HepG2 (cell line): ENCODE data around the gene MFRP. TPM values are rescaled to one million over a fixed set of nuclear protein-coding genes. Genes with fewer than 3 reads are reported as not detected.

ENCODE experiments used
- ATAC-seq: fragments of 200-7000 bp; cut with Tn5 transposase; 3 replicates; pipeline ENCODE4 v1.9.1; 2020; ENCODE audit warnings: mild to moderate bottlenecking, moderate library complexity
- BruUV-seq: library from RNA; stranded (reverse); fragments of 400-500 nt; replicated peaks from 2 replicates; lab custom pipeline; 2021; lab: Mats Ljungman, UMichigan
- CTCF ChIA-PET: fragments of 300-600 bp; formaldehyde crosslinking; extraction: SDS; loops from one replicate; lab custom pipeline; 2021; ENCODE audit warnings: low total read pairs, inconsistent platforms, low intra/inter-chr PET ratio; lab: Yijun Ruan, JAX
- POLR2A ChIA-PET: fragments of 350-600 bp; sonication (Branson Sonifier 250); formaldehyde crosslinking; loops from one replicate; lab custom pipeline; 2020; ENCODE audit warnings: antibody characterized with exemption, inconsistent platforms; lab: Yijun Ruan, JAX
- DNase-seq: peaks from one replicate; pipeline ENCODE4 v3.0.0-alpha.2; 2015; ENCODE audit warnings: low spot score
- FAIRE-seq: peaks from 3 replicates; lab custom pipeline; 2011; peaks lifted over from hg19 to GRCh38; lab: Jason Lieb, UNC
- H2AFZ ChIP-seq: one replicate; pipeline ENCODE4 v1.6.1; 2011; ENCODE audit warnings: low read length, inconsistent platforms
- H3K27ac ChIP-seq: fragments of 300-600 bp; 3 replicates; pipeline ENCODE4 v1.8.0; 2011; ENCODE audit warnings: mixed run types, mild to moderate bottlenecking, mixed read lengths, low read length, inconsistent platforms; ENCODE audit not compliant: insufficient read depth; ENCODE audit errors: extremely low read length
- H3K27me3 ChIP-seq, 2 experiments: fragments of 200-600 bp in 1 of 2; 2 replicates in 1 of 2; 3 replicates in 1 of 2; pipeline versions ENCODE4 v1.6.0 to v1.8.0; 2011; ENCODE audit warnings: low read length in 2 of 2, mild to moderate bottlenecking in 2 of 2, moderate library complexity in 2 of 2, inconsistent platforms in 1 of 2; ENCODE audit not compliant: insufficient read depth in 2 of 2, control insufficient read depth in 1 of 2
- H3K36me3 ChIP-seq, 2 experiments: fragments of 200-600 bp in 1 of 2; replicated peaks in 1 of 2; 2 replicates in 1 of 2; 3 replicates in 1 of 2; pipeline versions ENCODE4 v1.5.1 to v1.8.0; 2011; ENCODE audit warnings: low read length in 2 of 2, inconsistent platforms in 1 of 2; ENCODE audit not compliant: insufficient read depth in 2 of 2, control insufficient read depth in 1 of 2
- H3K4me1 ChIP-seq: 2 replicates; pipeline ENCODE4 v1.5.1; 2012; ENCODE audit warnings: low read length, inconsistent platforms; ENCODE audit not compliant: insufficient read depth
- H3K4me2 ChIP-seq: 2 replicates; pipeline ENCODE4 v1.6.0; 2011; ENCODE audit warnings: low read depth, low read length, inconsistent platforms
- H3K4me3 ChIP-seq, 3 experiments: fragments of 200-600 bp in 1 of 3; sonication (generic), shearing (Covaris generic) in 1 of 3; replicated peaks in 1 of 3; 2 replicates each; pipeline ENCODE4 v1.5.1; 2011 to 2016; ENCODE audit warnings: low read length in 3 of 3, inconsistent platforms in 2 of 3, low read depth in 2 of 3, mild to moderate bottlenecking in 2 of 3, control low read depth in 1 of 3, mixed read lengths in 1 of 3; ENCODE audit not compliant: insufficient read depth in 1 of 3
- H3K79me2 ChIP-seq: one replicate; pipeline ENCODE4 v1.6.1; 2011; ENCODE audit warnings: low read length, inconsistent platforms; ENCODE audit not compliant: insufficient read depth
- H3K9ac ChIP-seq: 2 replicates; pipeline ENCODE4 v1.6.0; 2011; ENCODE audit warnings: mild to moderate bottlenecking, low read depth, low read length, inconsistent platforms; ENCODE audit not compliant: insufficient read depth
- H3K9me3 ChIP-seq: 2 replicates; pipeline ENCODE4 v1.5.1; 2012; ENCODE audit warnings: mild to moderate bottlenecking, low read length
- H4K20me1 ChIP-seq: 2 replicates; pipeline ENCODE4 v1.6.0; 2011; ENCODE audit warnings: inconsistent platforms, mild to moderate bottlenecking, low read length, moderate library complexity; ENCODE audit not compliant: insufficient read depth
- CCAR2 ChIP-seq: fragments of 200-400 bp; formaldehyde crosslinking; optimal IDR thresholded peaks from 2 replicates; pipeline ENCODE3; 2018; ENCODE audit warnings: low read depth, mild to moderate bottlenecking, low read length, moderate library complexity
- PAXIP1 ChIP-seq: sonication (generic); formaldehyde crosslinking; conservative IDR thresholded peaks from 2 replicates; pipeline ENCODE4 v1.4.0; 2020; ENCODE audit warnings: mild to moderate bottlenecking, missing genetic modification reagents, moderate library complexity
- POLR2G ChIP-seq: fragments of 200-400 bp; formaldehyde crosslinking; IDR thresholded peaks from 2 replicates; pipeline ENCODE4 v1.6.1; 2018; ENCODE audit warnings: mild to moderate bottlenecking, low read depth, low read length, moderate library complexity
- TEAD3 ChIP-seq: optimal IDR thresholded peaks from 2 replicates; pipeline ENCODE3; 2016; ENCODE audit warnings: borderline replicate concordance
- ZBTB10 ChIP-seq: sonication (generic); formaldehyde crosslinking; IDR thresholded peaks from 2 replicates; pipeline ENCODE4 v1.4.0; 2020; ENCODE audit warnings: missing genetic modification reagents, borderline replicate concordance
- ZFP90 ChIP-seq: sonication (generic); formaldehyde crosslinking; IDR thresholded peaks from 2 replicates; pipeline ENCODE4 v1.8.0; 2022; ENCODE audit warnings: missing genetic modification reagents, mild to moderate bottlenecking, inconsistent platforms, borderline replicate concordance
- ZFY ChIP-seq: sonication (generic); formaldehyde crosslinking; IDR thresholded peaks from 2 replicates; pipeline ENCODE4 v1.4.0; 2020; ENCODE audit warnings: missing genetic modification reagents
- ZNF549 ChIP-seq: sonication (generic); formaldehyde crosslinking; IDR thresholded peaks from 2 replicates; pipeline ENCODE4 v1.5.0; 2020; ENCODE audit warnings: missing genetic modification reagents
- ZNF574 ChIP-seq: sonication (generic); formaldehyde crosslinking; IDR thresholded peaks from 2 replicates; pipeline ENCODE4 v1.4.0; 2020; ENCODE audit warnings: missing genetic modification reagents
- ZNF782 ChIP-seq: sonication (generic); formaldehyde crosslinking; IDR thresholded peaks from 2 replicates; pipeline ENCODE4 v1.4.0; 2020; ENCODE audit warnings: missing genetic modification reagents, mild to moderate bottlenecking, borderline replicate concordance
- ZZZ3 ChIP-seq: sonication (generic); formaldehyde crosslinking; IDR thresholded peaks from 2 replicates; pipeline ENCODE4 v1.4.0; 2020; ENCODE audit warnings: missing genetic modification reagents, mild to moderate bottlenecking, borderline replicate concordance
- WGBS: methylation state at CpG from one replicate; pipeline ENCODE4 v1.1.6; 2017; ENCODE audit warnings: low lambda C conversion rate; 5-methylcytosine and 5-hydroxymethylcytosine counted together
- in situ Hi-C: cut with HindIII; loops from 2 replicates; pipeline ENCODE4 v1.10.0; 2017; ENCODE audit warnings: low pct_unique_long_range_greater_than_20kb; ENCODE audit not compliant: extremely low pct_ligation_motif_present
- intact Hi-C: fragments of 100-400 bp; cut with micrococcal nuclease; formaldehyde crosslinking; loops from one replicate; pipeline ENCODE4 v1.10.0; 2022; ENCODE audit not compliant: unreplicated experiment
- polyA plus RNA-seq, 8 experiments: library from polyadenylated mRNA; depleted of rRNA in 3 of 8; stranded (reverse) in 7 of 8; unstranded in 1 of 8; fragments of >200 nt; fragmentation: Illumina TruSeq in 4 of 8; extraction: Trizol in 4 of 8; gene quantifications; 2 replicates each; pipeline versions ENCODE4 v1.2.1 to v1.2.3, GENCODE V29; 2011 to 2016; ENCODE audit warnings: low read depth in 4 of 8, missing spikeins in 1 of 8, mixed read lengths in 1 of 8; ENCODE audit not compliant: insufficient read depth in 1 of 8
- total RNA-seq, 5 experiments: library from RNA; depleted of rRNA; stranded (reverse); fragments of >200 nt; fragmentation: Illumina TruSeq; extraction: Trizol; gene quantifications; 2 replicates each; pipeline ENCODE4 v1.2.3, GENCODE V29; 2016; ENCODE audit warnings: low read depth in 1 of 5

Gene MFRP
- total and polyA plus RNA-seq, 2 of the 13 experiments (the other 11 are each of a cell fraction or from before 2014, with no cell fraction given): not detected

- peak overlapping the region; percentile 93 for H3K27ac ChIP-seq
- 10% methylated on average over 12 of the region's 17 CpGs for WGBS
- peak; percentile 98 for FAIRE-seq
- no peaks in the 10 kb centered on the region for H3K27me3 ChIP-seq
- peak overlapping the region; percentile 81 for H3K4me2 ChIP-seq
- intact Hi-C loops: loop anchor here (2.0 kb wide), 1 partner anchor 16 kb away; no protein-coding TSS in a partner anchor
- ChIA-PET CTCF (no interaction called here), POLR2A (interaction anchor here (0.7 to 4.5 kb wide), 23 partner anchors 8 to 457 kb away, joined by 3 to 31 read pairs (median 5); partner anchors contain the start of genes C1QTNF5, C2CD2L, HINFP and MCAM)
- DNase-seq: peak; percentile 93
- no peaks in the 10 kb centered on the region for H3K9me3 ChIP-seq
- no peaks in the 10 kb centered on the region for H4K20me1 ChIP-seq
- H3K4me1 ChIP-seq: peaks cover 91% of the 10 kb centered on the region
- in situ Hi-C loops: no loop called here
- peak overlapping the region; percentile 43 to 68 (median 53) for H3K4me3 ChIP-seq
- peaks cover 25% of the 10 kb centered on the region for H3K79me2 ChIP-seq
- peak overlapping the region; percentile 68 for H3K9ac ChIP-seq
- no peaks in the 10 kb centered on the region for H3K36me3 ChIP-seq
- BruUV-seq: TSS peak; percentile 80
- ATAC-seq: peak; percentile 76
- H2AFZ ChIP-seq: no peak overlapping the region
- no peak for TF ChIP-seq ZZZ3 (CRISPR knock-in tag)
- TF ChIP-seq PAXIP1 (CRISPR knock-in tag): peak; percentile 92
- peak; percentile 82 for TF ChIP-seq ZNF574 (CRISPR knock-in tag)
- peak; percentile 58; the same call in 1 of the 2 replicates for TF ChIP-seq POLR2G
- 0 out of 2 replicates have a peak, but pooled peaks have one; percentile 21 for TF ChIP-seq ZFY (CRISPR knock-in tag)
- 0 out of 2 replicates have a peak, but pooled peaks have one; percentile 72 for TF ChIP-seq ZNF782 (CRISPR knock-in tag)
- peak; percentile 59 for TF ChIP-seq TEAD3
- no peak for TF ChIP-seq CCAR2
- TF ChIP-seq ZBTB10 (CRISPR knock-in tag): peak; percentile 48; the same call in 1 of the 2 replicates
- peak; percentile 92; the same call in 1 of the 2 replicates for TF ChIP-seq ZNF549 (CRISPR knock-in tag)
- TF ChIP-seq ZFP90 (CRISPR knock-in tag): peak; percentile 62; the same call in 1 of the 2 replicates
Measured at GRCh38 chr11:119368121-119369034, 21.9 kb upstream of the MFRP start.
